Activated CD4-positive, alpha-beta T cell treated with anti-CD3 and anti-CD28 coated beads, Interleukin-2, amount 50 U/mL, for 16 hours (primary cell): ENCODE measurements around the gene NUP93.
"Not testable (repeated sequence)": the region's sequence is repeated elsewhere in the genome, so short reads cannot be mapped to it uniquely, and the experiment has no call there.

Experiments
- DNase-seq: peaks from one replicate; pipeline ENCODE4 v3.0.0-alpha.2; 2020

NUP93 gene

DNA sequence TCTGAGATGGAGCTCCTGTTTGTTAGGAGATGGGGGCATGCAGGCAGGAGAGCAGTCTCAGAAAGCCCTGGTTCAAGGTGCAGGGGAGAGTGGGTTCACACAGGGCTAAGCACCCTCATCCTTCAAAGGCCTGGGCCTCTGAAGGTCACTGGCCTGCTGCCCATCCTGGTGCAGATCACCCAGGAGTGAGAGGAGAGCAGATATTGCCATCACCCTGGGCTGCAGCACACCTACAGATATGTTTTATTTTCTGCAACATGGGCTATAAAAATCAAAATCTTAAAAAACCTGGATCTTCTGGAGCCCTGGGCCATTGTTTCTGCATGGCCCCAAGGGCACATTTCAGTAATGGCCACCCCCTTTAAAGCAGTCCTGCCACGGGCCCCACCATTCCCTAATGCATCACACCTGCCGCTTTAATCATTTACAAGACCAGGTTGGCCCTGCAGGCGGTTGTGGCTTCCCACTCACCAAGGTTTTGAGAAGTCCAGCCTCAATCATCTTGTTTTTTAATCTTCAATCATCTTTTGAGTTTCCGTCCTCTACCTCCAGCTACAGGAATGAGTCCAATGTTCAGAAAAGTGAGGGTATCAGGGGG is 20.4 kb upstream of the NUP93 start:
- DNase-seq: no peak

DNA sequence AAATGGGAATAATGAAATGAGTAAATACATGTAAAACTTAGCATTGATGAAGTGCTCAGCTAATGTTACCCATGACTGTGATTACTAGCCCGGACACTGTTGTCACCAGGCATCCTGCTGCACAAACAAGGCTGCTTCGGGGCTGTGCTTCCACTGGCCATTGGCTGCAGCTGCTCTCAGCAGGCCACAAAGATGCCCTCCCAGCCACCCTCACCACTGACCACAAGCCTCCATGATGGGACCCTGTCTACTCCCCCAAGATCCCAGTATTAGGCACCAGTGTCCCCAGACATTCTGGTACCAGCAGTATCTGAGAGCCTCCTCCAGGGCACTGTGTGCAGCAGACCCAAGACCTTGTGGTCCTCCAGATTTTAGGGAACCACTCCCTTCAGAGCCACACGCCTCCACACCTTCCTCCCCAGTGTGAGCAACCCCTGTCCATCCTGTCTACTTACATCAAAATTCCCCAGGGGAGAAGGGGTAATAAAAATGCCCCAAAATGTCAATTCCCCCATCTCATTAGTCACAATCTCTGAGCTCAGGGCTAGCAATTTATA is 19.7 kb upstream of the NUP93 start:
- DNase-seq: no peak

DNA sequence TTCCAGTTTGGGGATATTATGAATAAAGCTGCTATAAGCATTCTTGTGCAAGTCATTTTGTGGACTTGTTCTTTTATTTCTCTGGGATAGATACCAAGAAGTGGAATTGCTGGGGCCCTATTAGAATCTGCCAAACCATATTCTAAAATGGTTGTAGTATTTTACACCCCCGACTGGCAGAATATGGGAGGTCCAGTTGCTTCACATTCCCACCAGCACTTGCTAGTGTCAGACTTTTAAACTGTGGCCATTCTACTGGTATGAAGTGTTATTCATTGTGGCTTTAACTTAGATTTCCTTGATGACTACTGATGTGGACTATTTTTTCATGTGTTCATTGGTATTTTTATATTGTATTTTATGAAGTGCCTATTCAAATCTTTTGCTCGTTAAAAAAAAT is 18.1 kb upstream of the NUP93 start:
- no peak for DNase-seq

DNA sequence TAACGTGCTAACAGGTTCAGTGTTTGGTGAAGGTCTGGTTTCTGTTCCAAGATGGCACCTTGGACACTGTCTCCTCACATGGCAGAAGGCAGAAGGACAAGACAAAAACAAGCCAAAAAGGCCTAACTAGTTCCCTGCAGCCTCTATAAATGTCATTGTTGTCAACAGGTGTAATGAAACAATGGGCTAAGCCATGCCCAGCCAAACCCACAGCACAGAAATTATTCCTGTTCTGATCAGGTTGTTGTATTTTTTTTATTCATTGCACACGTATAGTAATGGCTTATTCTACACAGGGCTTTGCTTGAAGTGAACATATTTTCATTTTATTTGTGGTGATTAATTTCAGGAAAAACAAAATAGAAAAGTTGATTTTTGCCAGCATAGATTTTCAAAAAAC is 16.1 kb upstream of the NUP93 start:
- DNase-seq: no peak

DNA sequence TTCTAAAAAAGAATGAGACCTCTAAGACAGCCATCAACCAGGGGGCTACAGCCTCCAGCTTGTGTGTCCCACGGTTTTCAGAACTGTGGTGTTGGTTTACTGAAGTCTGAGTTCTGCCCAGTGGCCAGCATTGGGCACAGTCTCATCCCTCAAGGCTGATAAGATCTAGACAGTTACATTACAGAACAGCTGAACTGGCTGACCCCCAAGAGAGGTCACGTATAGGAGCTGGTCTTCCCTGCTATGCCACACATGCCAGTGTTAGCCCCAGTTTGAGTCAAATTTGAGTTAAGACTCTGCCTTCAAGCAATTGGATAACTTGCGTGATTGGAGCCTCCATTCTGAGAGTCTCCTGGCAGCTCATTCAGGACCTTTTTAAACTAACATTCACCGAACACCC is 14.8 kb upstream of the NUP93 start:
- DNase-seq: no peak

DNA sequence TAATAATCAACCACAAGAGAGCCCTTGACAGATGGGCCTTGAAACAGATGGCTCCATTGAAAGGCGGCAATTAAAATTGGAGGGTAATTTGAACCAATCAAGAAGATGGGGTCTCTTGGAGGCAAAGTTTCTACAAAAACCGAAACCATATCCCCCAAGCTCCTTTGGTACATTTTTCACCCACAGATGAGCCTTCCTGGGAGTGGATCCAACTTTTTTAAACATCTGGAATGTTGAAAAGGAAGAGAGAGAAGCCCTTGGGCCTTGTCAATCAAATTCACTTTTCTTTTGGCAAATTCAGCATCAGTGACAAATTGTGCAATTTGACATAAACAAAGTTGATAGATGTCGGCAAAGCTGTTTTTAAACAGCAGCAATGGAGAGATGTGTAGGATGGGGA is 13.2 kb upstream of the NUP93 start:
- DNase-seq: no peak

DNA sequence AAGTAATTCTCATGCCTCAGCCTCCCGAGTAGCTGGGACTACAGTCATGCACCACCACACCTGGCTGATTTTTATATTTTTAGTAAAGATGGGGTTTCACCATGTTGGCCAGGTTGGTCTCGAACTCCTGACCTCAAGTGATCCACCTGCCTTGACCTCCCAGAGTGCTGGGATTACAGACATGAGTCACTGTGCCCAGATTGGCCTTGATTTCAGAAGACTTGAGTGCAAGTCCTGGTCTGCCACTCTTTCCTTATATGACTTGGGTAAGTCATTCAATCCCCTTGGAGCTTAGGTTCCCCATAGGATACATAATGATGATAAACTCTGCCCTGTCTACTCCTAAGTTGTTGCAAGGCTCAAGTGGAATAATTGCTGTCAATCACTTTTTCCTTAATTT is 12.4 kb upstream of the NUP93 start:
- DNase-seq: not testable (repeated sequence)

DNA sequence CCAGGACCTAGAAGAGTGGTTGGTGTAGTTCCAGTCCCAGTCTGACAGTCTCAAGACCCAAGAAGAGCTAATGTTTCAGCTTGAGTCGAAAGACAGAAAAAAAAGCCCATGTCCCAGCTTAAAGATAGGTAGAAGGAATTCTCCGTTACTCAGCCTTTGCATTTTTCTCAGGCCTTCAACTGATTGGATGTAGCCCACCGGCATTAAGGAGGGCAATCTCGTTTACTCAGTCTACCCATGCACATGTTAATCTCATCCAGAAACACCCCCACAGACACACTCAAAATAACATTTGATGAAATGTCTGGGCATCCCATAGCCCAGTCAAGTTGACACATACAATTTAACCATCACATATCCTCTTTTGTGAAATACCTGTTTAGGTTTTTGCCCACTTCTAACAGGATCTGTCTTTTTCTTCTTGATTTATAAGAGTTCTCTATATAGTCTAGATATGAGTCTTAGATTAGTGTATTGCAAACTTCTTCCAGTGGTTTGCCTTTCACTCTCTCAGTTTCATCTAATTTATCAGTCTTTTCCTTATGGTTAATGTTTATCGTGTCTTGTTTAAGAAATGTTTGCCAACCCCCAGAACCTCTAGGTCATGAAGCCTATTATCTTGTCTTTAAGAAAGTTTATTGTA is 7.6 kb upstream of the NUP93 start:
- no peak for DNase-seq

DNA sequence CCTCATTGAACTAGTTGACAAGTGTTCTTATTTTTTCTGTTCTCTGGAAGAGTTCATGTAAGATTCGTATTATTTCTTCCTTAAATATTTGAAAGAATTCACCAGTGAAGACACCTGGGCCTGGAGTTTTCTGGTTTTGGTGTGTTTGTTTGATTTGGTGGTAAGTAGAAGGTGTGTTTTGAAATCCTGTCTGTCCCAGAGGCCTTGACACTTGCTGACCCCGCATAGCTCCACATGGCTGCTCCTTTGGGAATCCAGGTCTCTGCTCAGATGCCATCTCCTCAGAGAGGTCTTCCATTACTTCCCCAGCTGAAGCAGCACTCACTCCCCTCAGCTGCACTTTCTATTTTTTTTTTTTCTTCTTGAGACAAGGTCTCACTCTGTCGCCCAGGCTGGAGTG is 5.7 kb upstream of the NUP93 start:
- DNase-seq: no peak

DNA sequence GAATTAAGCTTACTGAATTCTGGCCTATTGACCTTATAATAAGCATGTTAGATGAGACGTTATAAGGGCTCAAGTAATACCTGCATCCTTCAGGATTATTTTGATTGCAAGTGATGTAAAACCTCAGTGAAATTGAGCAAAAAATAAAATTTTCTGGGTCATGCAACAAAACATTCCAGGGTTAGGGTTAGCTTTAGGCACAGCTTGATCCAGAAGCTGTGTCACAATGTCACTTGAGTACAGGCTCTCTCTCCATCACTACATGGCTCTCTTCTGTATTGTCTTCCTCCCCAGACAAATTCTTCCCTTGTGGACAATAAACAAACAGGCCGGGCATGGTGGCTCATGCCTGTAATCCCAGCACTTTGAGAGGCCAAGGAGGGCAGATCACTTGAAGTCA is 3.6 kb upstream of the NUP93 start:
- DNase-seq: no peak

DNA sequence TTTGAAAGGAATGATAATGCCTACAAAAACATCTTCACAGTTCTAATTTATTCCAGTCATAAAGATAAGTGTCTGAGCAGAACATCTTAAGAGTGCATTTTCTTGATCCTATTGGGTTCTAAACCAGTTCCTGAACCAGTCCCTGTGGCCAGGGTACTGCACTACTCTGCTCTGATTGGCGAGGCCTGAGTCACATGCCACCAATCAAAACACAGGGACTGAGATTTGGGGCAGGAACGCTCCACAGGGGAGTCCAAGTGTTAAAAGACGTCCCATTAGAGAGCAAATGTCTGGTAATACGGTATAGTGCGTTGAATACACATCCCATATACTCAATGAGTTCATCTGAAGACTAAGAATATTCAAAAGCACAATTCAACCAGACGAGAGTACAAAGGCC is 3.0 kb upstream of the NUP93 start:
- no peak for DNase-seq

DNA sequence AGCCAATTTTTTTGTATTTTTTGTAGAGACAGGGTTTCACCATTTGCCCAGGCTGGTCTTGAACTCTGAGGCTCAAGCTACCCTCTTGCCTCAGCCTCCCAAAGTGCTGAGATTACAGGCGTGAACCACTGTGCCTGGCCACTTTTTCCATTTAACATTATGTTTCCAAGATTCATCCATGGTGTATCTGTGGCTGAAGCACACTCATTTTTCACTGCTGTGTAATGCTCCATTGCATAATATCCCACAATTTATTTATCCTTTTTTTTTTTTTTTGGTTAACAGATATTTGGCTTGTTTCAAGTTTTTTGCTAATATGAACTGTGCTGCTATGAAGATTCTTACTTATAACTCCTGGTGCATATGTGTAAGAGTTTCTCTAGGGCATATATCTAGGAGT is 1.9 kb upstream of the NUP93 start:
- DNase-seq: no peak

DNA sequence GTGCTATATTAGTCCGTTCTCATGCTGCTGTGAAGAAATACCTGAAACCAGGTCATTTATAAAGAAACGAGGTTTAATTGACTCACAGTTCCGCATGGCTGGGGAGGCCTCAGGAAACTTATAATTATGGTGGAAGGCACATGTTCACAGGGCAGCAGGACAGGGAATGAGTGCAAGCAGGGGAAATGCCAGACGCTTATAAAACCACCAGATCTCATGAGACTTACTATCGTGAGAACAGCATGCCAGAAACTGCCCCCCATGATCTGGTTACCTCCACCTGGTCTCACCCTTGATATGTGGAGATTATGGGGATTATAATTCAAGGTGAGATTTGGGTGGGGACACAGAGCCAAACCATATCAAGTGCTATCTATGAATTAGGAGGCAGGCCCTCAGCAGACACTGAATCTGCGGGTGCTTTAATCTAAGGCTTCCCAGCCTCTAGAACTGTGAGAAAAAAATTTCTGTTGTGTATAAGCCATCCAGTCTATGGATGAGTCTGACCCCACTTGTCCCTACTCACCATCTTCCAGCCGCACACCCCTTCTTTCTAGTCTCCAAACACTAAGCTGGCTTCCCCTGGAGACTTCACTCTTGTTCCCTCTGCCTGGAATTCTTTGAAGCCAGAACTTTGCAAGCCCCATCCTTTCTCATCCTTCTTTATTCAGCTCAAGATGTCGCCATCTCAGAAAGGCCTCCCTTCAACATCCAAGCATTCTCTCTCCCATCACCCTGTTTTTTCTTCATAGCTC is 772 bp upstream of the NUP93 start:
- no peak for DNase-seq

DNA sequence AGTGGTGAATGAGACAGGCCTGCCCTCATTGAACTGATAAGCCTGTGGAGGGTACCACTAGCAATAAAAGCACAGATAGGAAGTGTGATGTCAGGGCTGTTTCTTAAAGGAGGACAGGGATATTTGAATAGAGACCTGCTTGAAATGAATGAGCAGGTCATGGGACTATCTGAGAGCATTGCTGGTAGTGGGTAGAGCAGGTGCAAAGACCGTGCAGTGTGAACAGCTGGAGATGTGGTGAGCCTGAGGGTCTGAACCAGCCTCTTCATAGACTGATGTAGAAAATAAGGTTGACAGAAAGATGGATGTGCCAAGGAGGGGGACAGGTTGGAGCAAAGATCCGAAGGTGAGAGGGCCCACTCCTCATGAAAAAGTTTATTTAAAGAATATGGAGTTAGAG is 2.4 kb downstream of the NUP93 start:
- no peak for DNase-seq

DNA sequence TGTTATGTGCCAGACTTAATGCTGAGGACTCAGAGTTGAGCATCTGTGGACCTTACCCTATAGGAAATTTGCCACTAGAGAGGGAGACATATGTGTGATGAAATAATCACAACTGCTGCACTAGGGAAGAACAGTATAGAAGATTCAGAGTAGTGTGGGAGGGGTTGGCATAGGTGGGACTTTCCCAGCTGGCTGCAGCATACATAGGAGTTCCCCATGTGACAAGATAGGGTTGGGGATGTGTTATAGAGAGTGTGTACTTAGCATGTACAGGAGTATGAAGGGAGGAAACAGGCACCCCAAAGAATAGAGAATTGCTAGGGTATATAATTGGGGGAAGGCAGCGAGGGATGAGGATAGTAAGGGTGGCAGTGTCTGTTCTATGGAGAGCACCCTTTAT is 2.9 kb downstream of the NUP93 start:
- peak; percentile 44 for DNase-seq

DNA sequence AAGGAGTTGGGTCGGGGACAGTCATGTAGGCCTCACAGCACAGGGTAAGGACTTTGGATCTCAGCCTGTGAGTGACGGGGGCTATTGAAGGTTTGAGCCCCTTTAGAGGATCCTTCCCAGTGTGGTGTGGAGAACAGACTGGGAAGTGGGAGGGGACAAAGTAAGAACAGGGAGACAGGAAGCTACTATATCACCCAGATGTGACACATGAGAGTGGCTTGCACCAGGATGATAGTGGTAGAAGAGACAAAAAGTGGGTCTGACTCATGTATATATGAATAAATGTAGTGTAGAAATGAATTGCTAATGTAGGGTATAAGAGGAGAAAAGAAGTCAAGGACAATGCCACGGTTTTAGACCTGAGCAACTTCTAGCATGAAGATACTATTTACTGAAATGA is 4.5 kb downstream of the NUP93 start:
- no peak for DNase-seq

DNA sequence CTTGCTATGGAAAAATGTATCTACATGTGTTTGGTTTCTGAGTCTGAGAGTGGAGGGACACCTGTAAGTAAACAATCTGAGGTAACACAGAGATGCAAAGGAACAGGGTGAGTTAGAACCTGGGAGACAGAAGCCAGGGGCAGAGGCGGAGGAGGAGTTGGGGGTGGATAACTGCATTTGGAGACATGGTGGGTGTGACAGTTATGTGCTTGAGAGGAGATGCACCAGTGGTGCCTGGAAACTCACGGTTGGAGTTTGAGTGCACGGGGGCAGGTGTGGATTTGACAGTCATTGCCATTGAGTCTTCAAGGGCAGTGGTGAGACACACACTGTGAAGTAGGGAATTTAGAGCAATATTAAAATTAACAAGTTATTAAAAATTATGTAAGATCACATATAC is 6.5 kb downstream of the NUP93 start:
- DNase-seq: no peak

DNA sequence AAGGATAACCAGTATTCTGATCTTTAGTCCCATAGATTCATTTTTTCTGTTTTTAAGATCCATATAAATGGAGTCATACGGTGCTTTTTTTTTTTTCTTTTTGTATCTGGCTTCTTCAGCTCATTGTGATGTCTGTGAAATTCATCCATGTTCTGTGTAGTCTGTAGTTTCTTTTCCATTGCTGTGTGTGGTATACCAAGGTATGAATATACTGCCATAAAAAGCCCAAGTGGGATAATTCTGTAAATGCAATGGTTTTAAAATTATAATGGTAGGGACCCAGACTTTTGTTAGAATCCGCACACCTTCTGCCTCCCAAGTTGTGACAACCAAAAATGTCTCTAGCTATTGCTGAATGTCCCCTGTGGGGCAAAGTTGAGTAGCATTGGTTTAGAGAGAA is 7.6 kb downstream of the NUP93 start:
- DNase-seq: no peak

DNA sequence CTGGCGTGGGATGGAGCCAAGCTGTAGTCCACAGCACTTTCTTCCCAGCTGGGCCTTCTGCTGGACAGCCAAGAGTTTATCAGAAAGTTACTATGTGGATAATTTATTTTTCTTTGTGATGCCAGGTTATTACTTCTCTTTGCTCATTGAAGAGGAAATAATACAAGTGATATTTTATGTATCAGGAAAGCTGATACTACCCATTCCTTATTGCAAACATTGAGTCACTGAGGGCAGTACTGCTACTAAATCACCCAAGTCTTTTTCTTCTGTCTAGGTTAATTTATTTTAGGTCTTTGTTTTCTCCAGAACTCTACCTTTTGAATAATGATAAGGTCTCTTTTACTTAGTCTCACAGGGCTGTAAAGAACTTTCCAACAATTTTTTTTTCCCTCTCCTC is 8.3 kb downstream of the NUP93 start:
- DNase-seq: no peak

DNA sequence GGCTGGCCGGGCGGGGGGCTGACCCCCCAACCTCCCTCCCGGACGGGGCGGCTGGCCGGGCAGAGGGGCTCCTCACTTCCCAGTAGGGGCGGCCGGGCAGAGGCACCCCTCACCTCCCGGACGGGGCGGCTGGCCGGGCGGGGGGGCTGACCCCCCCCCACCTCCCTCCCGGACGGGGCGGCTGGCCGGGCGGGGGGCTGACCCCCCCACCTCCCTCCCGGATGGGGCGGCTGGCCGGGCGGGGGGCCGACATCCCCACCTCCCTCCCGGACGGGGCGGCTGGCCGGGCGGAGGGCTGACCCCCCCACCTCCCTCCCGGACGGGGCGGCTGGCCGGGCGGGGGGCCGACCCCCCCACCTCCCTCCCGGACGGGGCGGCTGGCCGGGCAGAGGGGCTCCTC is 9.4 kb downstream of the NUP93 start:
- not testable (repeated sequence) for DNase-seq

DNA sequence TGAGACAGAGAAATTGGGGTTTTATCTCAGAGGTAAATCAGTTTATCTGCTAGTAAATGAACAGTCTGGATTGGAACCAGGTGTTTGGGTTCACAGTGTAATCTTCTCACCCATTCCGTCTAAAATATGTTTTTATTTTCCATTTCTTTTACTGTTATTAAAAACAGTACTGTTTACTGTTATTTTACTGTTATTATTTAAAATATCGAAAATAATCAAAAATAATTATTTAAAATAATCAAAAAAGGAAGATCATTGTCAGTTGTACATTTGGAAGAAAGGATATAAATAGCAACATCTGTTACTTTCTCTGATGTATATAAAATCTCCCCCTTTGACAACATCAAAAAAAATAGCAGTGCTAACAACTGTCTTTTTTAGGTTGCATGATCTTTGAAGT is 11.5 kb downstream of the NUP93 start:
- no peak for DNase-seq

DNA sequence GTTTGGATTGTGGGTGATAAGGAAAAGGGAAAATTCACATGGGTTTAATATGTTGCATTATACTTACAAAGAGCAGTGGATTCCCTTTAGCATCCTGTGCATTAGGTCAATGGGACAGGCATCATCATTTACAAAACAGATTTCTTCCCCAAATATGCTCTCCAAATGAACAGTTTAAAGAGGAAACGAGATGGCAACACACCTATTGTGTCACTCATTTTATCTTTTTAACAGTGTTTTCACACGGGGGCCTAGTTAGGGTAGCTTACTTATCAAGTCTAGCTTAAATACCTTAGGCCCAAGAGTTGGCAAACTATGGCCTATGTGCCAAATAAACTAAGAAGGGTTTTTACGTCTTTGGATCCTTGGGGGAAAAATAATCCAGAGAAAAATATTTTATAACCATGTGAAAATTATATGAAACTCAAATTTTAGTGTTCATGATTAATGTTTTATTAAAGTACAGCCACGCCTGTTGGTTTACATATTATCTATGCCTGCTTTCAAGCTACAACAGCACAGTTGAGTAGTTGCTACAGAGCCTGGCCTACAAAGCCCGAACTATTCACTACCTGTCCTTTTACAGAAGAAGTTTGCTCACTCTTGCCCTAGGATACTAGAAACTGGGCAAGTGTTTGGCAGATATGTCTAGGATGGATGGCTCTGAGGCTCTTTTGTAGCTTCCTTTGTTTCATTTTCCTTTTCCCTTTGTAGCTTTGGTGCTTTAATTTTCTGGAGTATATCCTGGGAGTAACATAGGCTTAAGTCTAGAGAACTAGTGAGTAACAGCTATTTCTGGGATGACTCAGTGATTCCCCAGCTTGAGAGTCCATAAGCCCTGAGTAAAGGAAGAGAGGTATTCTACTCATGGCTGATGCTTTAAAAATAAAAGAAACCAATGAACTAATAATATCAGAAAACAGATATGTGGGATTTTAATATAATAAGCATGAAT is 12.4 kb downstream of the NUP93 start:
- DNase-seq: no peak

DNA sequence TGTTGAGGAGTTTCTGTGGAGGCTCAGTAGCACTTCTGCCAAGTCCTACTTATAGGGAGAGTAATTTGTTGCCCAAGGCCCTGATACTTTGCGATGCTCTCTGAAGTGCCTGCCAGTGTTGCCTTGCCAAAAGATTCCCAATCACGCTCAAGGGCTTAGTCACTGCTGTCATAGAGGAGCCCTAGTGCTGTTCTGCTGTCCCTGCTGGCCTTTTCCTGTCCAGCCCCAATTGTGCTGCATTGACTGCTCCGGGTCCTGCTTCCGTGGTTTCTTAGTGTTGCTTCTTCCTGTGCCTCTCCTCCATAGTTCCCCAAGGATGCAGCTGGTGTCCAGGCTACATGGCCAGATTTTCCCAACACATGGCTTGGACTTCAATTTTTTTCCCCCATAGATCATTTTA is 13.9 kb downstream of the NUP93 start:
- no peak for DNase-seq
